Germinal center (tissue), 1 donor: Measurements from ENCODE around the gene PCDHGA10.
A peak's percentile ranks its signal among the peaks of the same experiment; 100 is the strongest.
"Not testable (repeated sequence)": the region's sequence is repeated elsewhere in the genome, so short reads cannot be mapped to it uniquely, and the experiment has no call there.

ENCODE experiments used
- DNase-seq: peaks from one replicate; pipeline ENCODE4 v3.0.0; 2012; ENCODE audit warnings: mixed read lengths, low spot score

Gene PCDHGA10

DNA sequence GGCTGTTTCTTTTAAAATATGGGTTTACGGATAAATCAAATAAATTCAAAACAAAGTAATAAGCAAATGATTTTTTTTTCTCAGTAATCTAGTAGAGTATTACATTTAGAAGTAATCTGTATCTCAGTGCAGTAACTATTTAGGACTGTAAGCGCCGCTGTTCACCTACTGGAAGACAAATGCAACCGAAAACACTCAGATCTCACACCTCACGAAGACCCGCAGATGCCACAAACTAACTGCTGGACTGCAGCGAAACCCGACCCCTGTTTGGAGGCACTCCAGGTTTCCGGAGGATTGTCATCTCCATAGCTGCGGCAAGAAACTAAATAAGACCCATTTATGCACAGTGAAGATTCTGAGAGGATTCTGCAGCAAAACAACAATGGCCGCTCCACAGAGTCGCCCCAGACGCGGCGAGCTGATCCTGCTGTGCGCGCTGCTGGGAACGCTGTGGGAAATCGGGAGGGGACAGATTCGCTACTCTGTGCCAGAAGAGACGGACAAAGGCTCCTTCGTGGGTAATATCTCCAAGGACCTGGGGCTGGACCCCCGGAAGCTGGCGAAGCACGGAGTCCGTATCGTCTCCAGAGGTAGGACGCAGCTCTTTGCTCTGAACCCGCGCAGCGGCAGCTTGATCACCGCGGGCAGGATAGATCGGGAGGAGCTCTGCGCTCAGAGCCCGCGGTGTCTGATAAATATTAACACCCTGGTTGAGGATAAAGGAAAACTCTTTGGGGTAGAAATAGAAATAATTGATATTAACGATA lies 20.2 kb upstream of the PCDHGA10 start, which contains the start of gene PCDHGA8:
Gene PCDHGA8, plus strand, starts transcription at position 205 of the 770 bp plus-strand sequence. Its CDS starts 181 bp downstream, at position 386.
- peak; percentile 35 for DNase-seq

DNA sequence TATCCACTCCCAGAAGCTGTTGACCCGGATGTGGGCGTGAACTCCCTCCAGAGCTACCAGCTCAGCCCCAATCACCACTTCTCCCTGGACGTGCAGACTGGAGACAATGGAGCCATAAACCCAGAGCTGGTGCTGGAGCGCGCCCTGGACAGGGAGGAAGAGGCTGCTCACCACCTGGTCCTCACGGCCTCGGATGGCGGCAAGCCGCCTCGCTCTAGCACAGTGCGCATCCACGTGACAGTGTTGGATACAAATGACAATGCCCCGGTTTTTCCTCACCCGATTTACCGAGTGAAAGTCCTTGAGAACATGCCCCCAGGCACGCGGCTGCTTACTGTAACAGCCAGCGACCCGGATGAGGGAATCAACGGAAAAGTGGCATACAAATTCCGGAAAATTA lies 19.5 kb upstream of the PCDHGA10 start:
- no peak for DNase-seq

- DNase-seq: not testable (repeated sequence)
Measured at GRCh38 chr5:141394401-141395187, 18.2 kb upstream of the PCDHGA10 start.

GRCh38 chr5:141397756-141398551 lies 14.8 kb upstream of the PCDHGA10 start, which contains the start of gene PCDHGB5:
PCDHGB5 (plus strand) TSS chr5:141397947; CDS start chr5:141398128, 181 bp downstream.
- DNase-seq: peak; percentile 50

GRCh38 chr5:141398608-141399007 lies 14.2 kb upstream of the PCDHGA10 start:
- DNase-seq: no peak

GRCh38 chr5:141399555-141400258 lies 13.1 kb upstream of the PCDHGA10 start:
- DNase-seq: no peak

GRCh38 chr5:141402553-141403243 lies 10.1 kb upstream of the PCDHGA10 start, which contains the start of gene PCDHGA9:
PCDHGA9 (plus strand) TSS chr5:141402778; CDS start chr5:141402953, 175 bp downstream.
- DNase-seq: peak; percentile 67

GRCh38 chr5:141403387-141403786 lies 9.4 kb upstream of the PCDHGA10 start:
- no peak for DNase-seq

DNA sequence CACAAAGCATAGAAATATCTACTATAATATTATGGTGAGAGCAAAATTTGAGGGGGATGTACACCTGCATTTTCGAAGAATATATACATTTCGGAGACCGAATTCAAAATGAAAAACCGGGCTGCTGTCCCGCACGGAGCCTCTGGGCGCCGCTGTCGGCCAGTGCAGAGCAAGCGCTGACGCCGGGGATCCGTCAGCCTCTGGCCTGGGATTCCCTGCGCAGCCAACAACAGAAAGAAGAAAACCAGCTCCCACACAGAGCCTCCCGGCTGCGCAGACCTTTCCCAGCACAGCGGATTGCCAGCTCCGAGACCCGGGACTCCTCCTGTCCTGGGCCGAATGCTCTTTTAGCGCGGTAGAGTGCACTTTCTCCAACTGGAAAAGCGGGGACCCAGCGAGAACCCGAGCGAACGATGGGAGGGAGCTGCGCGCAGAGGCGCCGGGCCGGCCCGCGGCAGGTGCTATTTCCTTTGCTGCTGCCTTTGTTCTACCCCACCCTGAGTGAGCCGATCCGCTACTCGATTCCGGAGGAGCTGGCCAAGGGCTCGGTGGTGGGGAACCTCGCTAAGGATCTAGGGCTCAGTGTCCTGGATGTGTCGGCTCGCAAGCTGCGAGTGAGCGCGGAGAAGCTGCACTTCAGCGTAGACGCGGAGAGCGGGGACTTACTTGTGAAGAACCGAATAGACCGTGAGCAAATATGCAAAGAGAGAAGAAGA lies 4.8 kb upstream of the PCDHGA10 start, which contains the start of gene PCDHGB6:
Gene PCDHGB6, plus strand, starts transcription at position 232 of the 716 bp plus-strand sequence. Its CDS starts 182 bp downstream, at position 414.
- DNase-seq: peak; percentile 53

DNA sequence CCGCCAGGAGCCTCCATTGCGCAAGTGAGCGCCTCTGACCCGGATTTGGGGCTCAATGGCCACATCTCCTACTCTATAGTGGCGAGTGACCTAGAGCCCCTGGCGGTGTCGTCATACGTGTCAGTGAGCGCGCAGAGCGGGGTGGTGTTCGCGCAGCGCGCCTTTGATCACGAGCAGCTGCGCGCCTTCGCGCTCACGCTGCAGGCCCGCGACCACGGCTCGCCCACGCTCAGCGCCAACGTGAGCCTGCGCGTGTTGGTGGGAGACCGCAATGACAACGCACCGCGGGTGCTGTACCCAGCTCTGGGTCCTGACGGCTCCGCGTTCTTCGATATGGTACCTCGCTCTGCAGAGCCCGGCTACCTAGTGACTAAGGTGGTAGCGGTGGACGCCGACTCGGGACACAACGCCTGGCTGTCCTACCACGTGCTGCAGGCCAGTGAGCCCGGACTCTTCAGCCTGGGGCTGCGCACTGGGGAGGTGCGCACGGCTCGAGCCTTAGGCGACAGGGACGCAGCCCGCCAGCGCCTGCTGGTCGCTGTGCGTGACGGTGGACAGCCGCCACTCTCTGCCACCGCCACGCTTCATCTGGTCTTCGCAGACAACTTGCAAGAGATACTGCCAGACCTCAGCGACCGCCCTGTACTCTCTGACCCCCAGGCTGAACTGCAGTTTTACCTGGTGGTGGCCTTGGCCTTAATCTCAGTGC lies 3.0 kb upstream of the PCDHGA10 start:
- DNase-seq: no peak

- DNase-seq: no peak
Measured at GRCh38 chr5:141411575-141411974, 1.2 kb upstream of the PCDHGA10 start.

DNA sequence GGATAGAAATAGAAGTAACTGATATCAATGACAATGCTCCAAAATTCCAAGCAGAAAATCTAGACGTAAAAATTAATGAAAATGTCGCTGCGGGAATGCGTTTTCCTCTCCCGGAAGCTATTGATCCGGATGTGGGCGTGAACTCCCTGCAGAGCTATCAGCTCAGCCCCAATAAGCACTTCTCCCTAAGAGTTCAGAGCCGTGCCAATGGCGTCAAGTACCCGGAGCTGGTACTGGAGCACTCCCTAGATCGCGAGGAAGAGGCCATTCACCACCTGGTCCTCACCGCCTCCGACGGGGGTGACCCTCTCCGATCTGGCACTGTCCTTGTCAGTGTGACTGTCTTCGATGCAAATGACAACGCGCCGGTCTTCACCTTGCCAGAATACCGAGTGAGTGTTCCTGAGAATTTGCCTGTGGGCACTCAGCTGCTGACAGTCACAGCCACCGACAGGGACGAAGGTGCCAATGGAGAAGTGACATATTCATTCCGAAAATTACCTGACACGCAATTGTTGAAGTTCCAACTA lies 818 bp downstream of the PCDHGA10 start:
- no peak for DNase-seq

DNA sequence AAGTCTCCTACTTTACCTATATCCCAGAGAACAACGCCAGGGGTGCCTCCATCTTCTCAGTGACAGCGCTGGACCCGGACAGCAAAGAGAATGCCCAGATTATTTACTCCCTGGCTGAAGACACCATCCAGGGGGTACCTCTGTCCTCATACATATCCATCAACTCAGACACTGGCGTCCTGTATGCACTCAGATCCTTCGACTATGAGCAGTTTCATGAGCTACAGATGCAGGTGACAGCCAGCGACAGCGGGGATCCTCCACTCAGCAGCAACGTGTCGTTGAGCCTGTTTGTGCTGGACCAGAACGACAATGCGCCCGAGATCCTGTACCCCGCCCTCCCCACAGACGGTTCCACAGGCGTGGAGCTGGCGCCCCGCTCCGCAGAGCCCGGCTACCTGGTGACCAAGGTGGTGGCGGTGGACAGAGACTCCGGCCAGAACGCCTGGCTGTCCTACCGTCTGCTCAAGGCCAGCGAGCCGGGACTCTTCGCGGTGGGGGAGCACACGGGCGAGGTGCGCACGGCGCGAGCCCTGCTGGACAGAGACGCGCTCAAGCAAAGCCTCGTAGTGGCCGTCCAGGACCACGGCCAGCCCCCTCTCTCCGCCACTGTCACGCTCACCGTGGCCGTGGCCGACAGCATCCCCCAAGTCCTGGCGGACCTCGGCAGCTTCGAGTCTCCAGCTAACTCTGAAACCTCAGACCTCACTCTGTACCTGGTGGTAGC lies 1.9 kb downstream of the PCDHGA10 start:
- DNase-seq: not testable (repeated sequence)

DNA sequence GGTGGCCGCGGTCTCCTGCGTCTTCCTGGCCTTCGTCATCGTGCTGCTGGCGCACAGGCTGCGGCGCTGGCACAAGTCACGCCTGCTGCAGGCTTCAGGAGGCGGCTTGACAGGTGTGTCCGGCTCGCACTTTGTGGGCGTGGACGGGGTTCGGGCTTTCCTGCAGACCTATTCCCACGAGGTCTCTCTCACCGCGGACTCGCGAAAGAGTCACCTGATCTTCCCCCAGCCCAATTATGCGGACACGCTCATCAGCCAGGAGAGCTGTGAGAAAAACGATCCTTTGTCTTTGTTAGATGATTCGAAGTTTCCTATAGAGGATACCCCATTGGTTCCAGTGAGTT lies 2.5 kb downstream of the PCDHGA10 start:
- DNase-seq: not testable (repeated sequence)

- peak; percentile 57 for DNase-seq
Measured at GRCh38 chr5:141417494-141418172, 4.8 kb downstream of the PCDHGA10 start, which contains the start of gene PCDHGB7. PCDHGB7 (plus strand) TSS chr5:141417677; CDS start chr5:141417860, 183 bp downstream.

GRCh38 chr5:141419074-141419880 lies 6.5 kb downstream of the PCDHGA10 start:
- no peak for DNase-seq
